Right lobe of liver (tissue), 6 donors: ENCODE data around the gene DRD2. TPM values are rescaled to one million over a fixed set of nuclear protein-coding genes. Genes with fewer than 3 reads are reported as not detected.

Source experiments
- ATAC-seq, 4 donors: fragments of 200-7000 bp; cut with Tn5 transposase; one replicate each; pipeline ENCODE4 v1.9.1; 2020; ENCODE audit warnings: mild to moderate bottlenecking in 4 of 4, moderate library complexity in 4 of 4
- DNase-seq, 3 donors: peaks; one replicate each; pipeline ENCODE4 v3.0.0-alpha.2; 2020
- H3K27ac ChIP-seq, 3 donors: fragments of 200-600 bp; one replicate each; pipeline ENCODE4 v1.8.0; 2022
- H3K27me3 ChIP-seq, 2 donors: fragments of 200-600 bp; one replicate each; pipeline ENCODE4 v1.8.0; 2022
- H3K36me3 ChIP-seq, 4 donors: fragments of 200-600 bp; sonication (generic) in 1 of 4; one replicate each; pipeline versions ENCODE4 v1.5.1 to v1.8.0; 2017 to 2022; ENCODE audit warnings: control low read depth in 1 of 4
- H3K4me1 ChIP-seq, 4 donors: fragments of 200-600 bp; sonication (generic) in 1 of 4; one replicate each; pipeline versions ENCODE4 v1.5.1 to v1.8.0; 2017 to 2022; ENCODE audit warnings: control low read depth in 1 of 4
- H3K4me3 ChIP-seq, 3 donors: fragments of 200-600 bp; one replicate each; pipeline ENCODE4 v1.8.0; 2022
- H3K9me3 ChIP-seq, 4 donors: fragments of 200-600 bp; sonication (generic) in 1 of 4; one replicate each; pipeline versions ENCODE4 v1.5.1 to v1.8.0; 2017 to 2022; ENCODE audit warnings: control low read depth in 1 of 4
- CTCF ChIP-seq, 4 donors: fragments of 200-600 bp in 3 of 4; fragments of 450-650 bp in 1 of 4; IDR thresholded peaks; one replicate each; pipeline versions ENCODE4 v1.5.1 to v1.8.0; 2016 to 2022; ENCODE audit warnings: antibody characterized with exemption in 4 of 4, mild to moderate bottlenecking in 2 of 4
- POLR2A ChIP-seq: fragments of 450-650 bp; IDR thresholded peaks from one replicate; pipeline ENCODE4 v1.6.1; 2017; ENCODE audit warnings: antibody characterized with exemption, mild to moderate bottlenecking
- WGBS: methylation state at CpG from one replicate; pipeline ENCODE4 v1.1.6; 2018; ENCODE audit warnings: low coverage, low lambda C conversion rate; ENCODE audit not compliant: insufficient coverage; ENCODE audit errors: missing lambda C conversion rate; 5-methylcytosine and 5-hydroxymethylcytosine counted together
- intact Hi-C, 2 donors: fragments of 100-400 bp; cut with DNase I; formaldehyde crosslinking; loops; one replicate each; pipeline versions ENCODE4 v1.11.2 to v1.14.1; 2022
- total RNA-seq, 6 experiments: library from RNA; depleted of rRNA in 2 of 6; stranded (reverse); fragments of >200 nt in 2 of 6; fragmentation: NEBNext Ultra II Directional in 3 of 6; extraction: Animal tissue kit (Norgen Biotek cat#: 25700) in 3 of 6; gene quantifications; one replicate each; pipeline versions ENCODE4 v1.1.0 to v1.2.4, GENCODE V29; 2016 to 2023
- donor health status: DM: no; HTN: yes; CAD: no.
- donor health status: DM: no; HTN: no; CAD: no.
- donor health status: DM: no; HTN: no; CAD: no.
- donor health status: DM: no; HTN: yes; CAD: no.
- donor health status: DM: no; HTN: yes; CAD: no.

Gene DRD2
- total RNA-seq, 6 experiments from 2014 or later: 0.13 TPM; not detected in 5

DNA sequence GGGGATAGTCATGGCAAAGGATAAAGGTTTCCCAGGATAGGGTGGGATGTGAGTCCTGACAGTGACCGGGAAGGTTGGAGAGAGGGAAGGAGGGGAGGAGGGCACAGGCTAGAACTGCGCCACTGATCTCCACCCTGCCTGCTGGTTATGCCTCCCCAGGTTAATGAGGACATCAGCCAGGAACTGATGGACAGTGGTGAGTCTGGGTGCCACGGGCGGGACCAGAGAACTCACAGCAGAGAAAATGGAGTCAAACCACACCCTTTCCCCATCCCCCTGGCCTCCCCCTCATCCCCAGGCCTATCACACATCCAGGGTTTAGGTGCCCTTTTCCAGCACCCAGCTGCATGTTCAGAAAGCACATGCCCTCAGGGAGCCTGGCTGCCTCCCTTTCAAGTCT, 77.4 kb downstream of the DRD2 start:
- H3K4me3 ChIP-seq: no peak overlapping the region
- no peaks in the 10 kb centered on the region for H3K4me1 ChIP-seq
- H3K9me3 ChIP-seq: no peaks in the 10 kb centered on the region
- ATAC-seq (no peak), DNase-seq (no peak)
- no peaks in the 10 kb centered on the region for H3K27me3 ChIP-seq
- H3K36me3 ChIP-seq: no peaks in the 10 kb centered on the region
- H3K27ac ChIP-seq: no peak overlapping the region
- TF ChIP-seq CTCF (IDR thresholded peaks at IDR 0.05): no peak
- TF ChIP-seq POLR2A: no peak
- intact Hi-C loops: no loop called here
- 92% methylated on average over 2 of the region's 4 CpGs for WGBS

DNA sequence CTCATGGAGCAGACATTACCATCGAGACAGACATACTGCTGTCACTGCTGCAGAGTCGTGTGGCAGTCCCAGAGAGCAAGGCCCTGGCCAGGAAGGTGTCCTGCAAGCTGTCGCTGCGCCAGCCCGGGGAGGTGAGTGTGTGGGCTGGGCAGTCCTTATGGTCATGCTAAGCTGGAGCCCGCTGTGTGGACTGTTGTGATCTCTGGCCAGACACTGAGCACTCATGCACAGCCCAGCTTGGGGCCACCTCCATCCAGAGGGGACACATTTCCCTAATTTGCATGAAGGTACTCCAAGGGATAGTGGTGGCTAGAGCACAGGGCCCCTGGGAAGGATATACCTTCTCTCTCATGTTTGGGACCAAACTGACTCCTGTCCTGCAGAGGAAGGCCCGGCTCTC, 78.0 kb downstream of the DRD2 start:
- no peak overlapping the region for H3K4me3 ChIP-seq
- no peaks in the 10 kb centered on the region for H3K27me3 ChIP-seq
- DNase-seq (no peak), ATAC-seq (no peak)
- 80% methylated on average over 4 of the region's 7 CpGs for WGBS
- TF ChIP-seq CTCF (IDR thresholded peaks at IDR 0.05): no peak
- TF ChIP-seq POLR2A: no peak
- intact Hi-C loops: no loop called here
- H3K4me1 ChIP-seq: no peaks in the 10 kb centered on the region
- H3K36me3 ChIP-seq: no peaks in the 10 kb centered on the region
- no peak overlapping the region for H3K27ac ChIP-seq
- H3K9me3 ChIP-seq: no peaks in the 10 kb centered on the region

- intact Hi-C loops: no loop called here
- WGBS: 20% methylated on average over 1 of the region's 1 CpG
- Histone ChIP-seq H3K4me3 (no peak overlapping the region), H3K27me3 (no peaks in the 10 kb centered on the region), H3K4me1 (no peaks in the 10 kb centered on the region), H3K27ac (no peak overlapping the region), H3K9me3 (no peaks in the 10 kb centered on the region), H3K36me3 (no peaks in the 10 kb centered on the region)
- DNase-seq: no peak
- TF ChIP-seq CTCF (IDR thresholded peaks at IDR 0.05): no peak
- TF ChIP-seq POLR2A: no peak
- ATAC-seq: no peak
Measured at GRCh38 chr11:113396690-113397089, 78.5 kb downstream of the DRD2 start.

DNA sequence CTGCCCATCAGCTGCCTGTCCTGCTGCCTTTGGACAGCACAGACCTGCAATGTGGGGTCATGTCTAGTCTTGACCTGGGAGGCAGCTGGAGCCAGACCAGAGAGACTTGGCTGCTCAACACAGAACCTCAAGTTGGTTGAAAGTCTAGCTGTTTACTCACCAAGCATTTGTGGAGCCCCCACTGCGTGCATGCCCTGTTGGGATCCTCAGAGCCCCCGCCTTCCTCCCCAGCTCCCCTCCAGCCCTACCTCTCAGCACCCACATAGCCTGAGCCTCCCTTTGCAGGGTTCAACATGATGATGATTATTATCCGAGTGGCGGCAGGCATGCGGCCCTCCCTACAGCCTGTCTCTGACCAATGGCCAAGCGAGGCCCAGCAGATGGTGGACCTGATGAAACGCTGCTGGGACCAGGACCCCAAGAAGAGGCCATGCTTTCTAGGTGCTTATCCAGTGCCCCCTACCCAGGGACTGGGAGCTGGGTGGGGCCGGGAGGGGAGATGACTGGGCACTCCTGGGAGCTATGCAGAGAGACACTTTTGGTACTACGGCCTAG, 79.3 kb downstream of the DRD2 start:
- no peak for DNase-seq
- H3K36me3 ChIP-seq: no peaks in the 10 kb centered on the region
- H3K4me1 ChIP-seq: no peaks in the 10 kb centered on the region
- H3K27me3 ChIP-seq: no peaks in the 10 kb centered on the region
- intact Hi-C loops: no loop called here
- TF ChIP-seq CTCF (IDR thresholded peaks at IDR 0.05) (no peak), POLR2A (no peak)
- no peaks in the 10 kb centered on the region for H3K9me3 ChIP-seq
- H3K27ac ChIP-seq: no peak overlapping the region
- no peak for ATAC-seq
- no CpG with 5 or more reads among the region's 9 CpGs for WGBS
- no peak overlapping the region for H3K4me3 ChIP-seq

GRCh38 chr11:113394919-113395318, 80.3 kb downstream of the DRD2 start:
- no peak overlapping the region for H3K4me3 ChIP-seq
- DNase-seq: no peak
- TF ChIP-seq POLR2A: no peak
- no peak for ATAC-seq
- no CpG with 5 or more reads among the region's 11 CpGs for WGBS
- intact Hi-C loops: no loop called here
- no peaks in the 10 kb centered on the region for H3K27me3 ChIP-seq
- no peaks in the 10 kb centered on the region for H3K4me1 ChIP-seq
- no peak overlapping the region for H3K27ac ChIP-seq
- no peaks in the 10 kb centered on the region for H3K36me3 ChIP-seq
- no peaks in the 10 kb centered on the region for H3K9me3 ChIP-seq
